Erythroblast (primary cell): ENCODE results near the gene CA12.

Experiments
- GATA1 ChIP-seq: IDR thresholded peaks from 2 replicates; pipeline ENCODE4 v1.6.1; 2011; ENCODE audit warnings: low read depth, mild to moderate bottlenecking, control low read depth, low read length, moderate library complexity
- POLR2A ChIP-seq: IDR thresholded peaks from 2 replicates; pipeline ENCODE4 v1.6.1; 2011; ENCODE audit warnings: mild to moderate bottlenecking, low read length

DNA sequence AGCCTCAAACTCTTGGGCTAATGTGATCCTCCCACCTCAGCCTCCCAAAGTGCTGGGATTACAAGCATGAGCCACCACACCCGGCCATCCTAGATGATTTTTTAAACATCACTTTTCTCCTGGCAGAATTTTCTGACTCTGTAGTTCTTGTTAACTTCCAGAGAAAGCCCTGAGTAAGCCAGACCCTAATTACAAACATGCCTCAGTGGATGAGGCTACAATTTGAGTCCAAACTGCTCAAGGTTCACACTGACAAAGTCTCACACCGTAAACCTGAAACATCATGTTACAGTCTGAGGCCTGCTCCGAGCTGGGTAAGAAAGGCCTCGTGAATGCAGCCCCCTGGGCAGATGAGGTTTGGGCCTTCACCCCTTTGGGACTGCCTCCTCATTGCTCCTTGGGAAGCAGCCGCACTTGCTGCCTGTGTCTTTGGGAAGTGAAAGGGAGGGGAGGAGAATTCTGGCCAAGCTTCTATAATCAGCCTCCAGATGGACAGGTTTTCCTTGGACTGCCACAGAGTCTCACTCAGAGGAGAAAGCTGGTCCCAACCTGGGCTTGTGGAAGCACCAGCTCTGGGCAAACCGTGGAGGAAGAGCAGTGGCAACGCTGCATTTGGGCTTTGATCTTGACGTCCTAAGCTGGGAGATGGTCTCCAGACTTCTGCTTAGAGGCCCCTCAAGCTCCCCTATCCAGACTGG lies 46.0 kb downstream of the CA12 start:
- TF ChIP-seq POLR2A (no peak), GATA1 (no peak)
